Mucosa of descending colon (tissue), 3 donors: Measurements from ENCODE around the gene EBF4. TPM values are rescaled to one million over a fixed set of nuclear protein-coding genes. Genes with fewer than 3 reads are reported as not detected.
A peak's percentile ranks its signal among the peaks of the same experiment; 100 is the strongest.

Experiments used
- ATAC-seq: fragments of 200-7000 bp; cut with Tn5 transposase; one replicate; pipeline ENCODE4 v1.9.1; 2020; ENCODE audit warnings: mild to moderate bottlenecking, moderate library complexity
- DNase-seq, 3 donors: peaks; one replicate each; pipeline ENCODE4 v3.0.0-alpha.2; 2020
- H3K36me3 ChIP-seq: fragments of 200-600 bp; one replicate; pipeline ENCODE4 v1.8.0; 2021; ENCODE audit warnings: low read depth, mild to moderate bottlenecking
- H3K4me1 ChIP-seq: fragments of 200-600 bp; one replicate; pipeline ENCODE4 v1.8.0; 2021; ENCODE audit warnings: low read depth, mild to moderate bottlenecking
- H3K4me3 ChIP-seq: fragments of 200-600 bp; one replicate; pipeline ENCODE4 v1.8.0; 2021; ENCODE audit warnings: mild to moderate bottlenecking
- H3K9me3 ChIP-seq: fragments of 200-600 bp; one replicate; pipeline ENCODE4 v1.8.0; 2021; ENCODE audit warnings: mild to moderate bottlenecking
- intact Hi-C, 2 donors: fragments of 100-400 bp; cut with DNase I in 1 of 2; cut with micrococcal nuclease in 1 of 2; formaldehyde crosslinking; loops; one replicate each; pipeline versions ENCODE4 v1.11.0 to v1.11.1; 2022; cut with DNase I, micrococcal nuclease
- total RNA-seq, 3 donors: library from RNA; stranded (reverse); fragmentation: NEBNext Ultra II Directional in 2 of 3; extraction: Animal tissue kit (Norgen Biotek cat#: 25700) in 2 of 3; gene quantifications; one replicate each; pipeline versions ENCODE4 v1.2.1 to v1.2.4, GENCODE V29; 2021 to 2023
- TF ChIP-seq, protein P1 (sequence below): fragments of 200-600 bp; IDR thresholded peaks from one replicate; pipeline ENCODE4 v1.8.0; 2022; ENCODE audit warnings: antibody characterized with exemption, mild to moderate bottlenecking
- donor health status: DM: no; HTN: no; CAD: no; lungs with moderate emphysema.
- donor health status: DM: no; HTN: no; CAD: no.
- donor health status: DM: no; HTN: yes; CAD: no.

The EBF4 gene
- total RNA-seq, 3 donors from 2014 or later: 3.6 to 53.3 (median 4.5) TPM

GRCh38 chr20:2687514-2687913, 5.1 kb upstream of the EBF4 start:
- ATAC-seq (no peak), DNase-seq (no peak)
- H3K4me1 ChIP-seq: no peaks in the 10 kb centered on the region
- H3K36me3 ChIP-seq: no peaks in the 10 kb centered on the region
- no peaks in the 10 kb centered on the region for H3K9me3 ChIP-seq
- H3K4me3 ChIP-seq: no peak overlapping the region
- intact Hi-C loops: no loop called here
- TF ChIP-seq, protein P1, sequence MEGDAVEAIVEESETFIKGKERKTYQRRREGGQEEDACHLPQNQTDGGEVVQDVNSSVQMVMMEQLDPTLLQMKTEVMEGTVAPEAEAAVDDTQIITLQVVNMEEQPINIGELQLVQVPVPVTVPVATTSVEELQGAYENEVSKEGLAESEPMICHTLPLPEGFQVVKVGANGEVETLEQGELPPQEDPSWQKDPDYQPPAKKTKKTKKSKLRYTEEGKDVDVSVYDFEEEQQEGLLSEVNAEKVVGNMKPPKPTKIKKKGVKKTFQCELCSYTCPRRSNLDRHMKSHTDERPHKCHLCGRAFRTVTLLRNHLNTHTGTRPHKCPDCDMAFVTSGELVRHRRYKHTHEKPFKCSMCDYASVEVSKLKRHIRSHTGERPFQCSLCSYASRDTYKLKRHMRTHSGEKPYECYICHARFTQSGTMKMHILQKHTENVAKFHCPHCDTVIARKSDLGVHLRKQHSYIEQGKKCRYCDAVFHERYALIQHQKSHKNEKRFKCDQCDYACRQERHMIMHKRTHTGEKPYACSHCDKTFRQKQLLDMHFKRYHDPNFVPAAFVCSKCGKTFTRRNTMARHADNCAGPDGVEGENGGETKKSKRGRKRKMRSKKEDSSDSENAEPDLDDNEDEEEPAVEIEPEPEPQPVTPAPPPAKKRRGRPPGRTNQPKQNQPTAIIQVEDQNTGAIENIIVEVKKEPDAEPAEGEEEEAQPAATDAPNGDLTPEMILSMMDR: no peak

DNA sequence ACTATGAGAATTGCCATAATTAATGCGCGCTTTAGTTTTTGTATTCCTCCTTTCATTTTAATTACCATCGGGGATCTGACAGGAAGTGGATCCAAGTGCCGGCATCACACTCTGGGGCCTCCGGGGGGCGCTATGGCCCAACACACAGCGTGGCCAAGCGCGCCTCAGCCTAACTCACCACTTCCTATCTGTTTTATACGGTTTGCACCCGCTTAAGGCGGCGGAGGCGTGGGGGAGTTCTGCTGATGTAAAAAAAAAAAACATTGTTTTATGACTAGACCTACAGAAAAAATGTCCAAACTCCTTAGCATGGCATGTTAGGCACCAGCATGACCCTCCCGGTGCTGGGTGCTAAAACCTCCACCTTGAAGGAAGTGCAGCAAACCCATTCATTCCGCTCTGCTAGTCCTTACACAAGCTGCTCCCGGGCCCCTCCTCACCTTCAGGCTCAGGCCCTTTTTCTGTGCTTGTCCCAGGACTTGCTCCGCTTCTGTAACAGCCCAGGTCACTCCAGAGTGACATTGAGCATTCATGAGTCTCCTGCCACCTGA, 4.5 kb upstream of the EBF4 start:
- ATAC-seq (peak; percentile 86), DNase-seq (peak; percentile 67 to 69 (median 68))
- TF ChIP-seq, protein P1: peak; percentile 46
- intact Hi-C loops: no loop called here
- Histone ChIP-seq H3K9me3 (no peaks in the 10 kb centered on the region), H3K4me1 (no peaks in the 10 kb centered on the region), H3K36me3 (no peaks in the 10 kb centered on the region), H3K4me3 (no peak overlapping the region)

DNA sequence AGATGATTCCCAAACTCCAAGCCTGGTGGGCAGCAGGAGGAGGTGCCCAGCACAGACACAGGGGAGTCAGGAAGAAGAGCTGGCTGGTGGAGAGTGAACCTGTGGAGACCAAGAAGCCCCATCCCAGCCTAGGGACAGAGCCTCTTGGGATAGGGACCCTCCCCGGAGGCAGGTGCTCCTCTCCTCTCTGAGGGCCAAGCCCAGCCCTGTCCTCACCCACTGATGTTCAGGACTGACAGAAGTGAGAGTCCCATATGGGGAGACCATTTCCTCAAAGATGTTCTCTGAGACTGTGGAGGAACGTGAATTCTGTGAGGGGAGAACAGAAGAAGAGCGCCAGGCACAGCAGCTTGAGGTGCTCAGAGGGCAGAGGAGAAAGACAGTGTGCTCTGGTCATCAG, 2.4 kb upstream of the EBF4 start:
- Histone ChIP-seq H3K4me1 (peaks cover 8% of the 10 kb centered on the region), H3K4me3 (no peak overlapping the region), H3K36me3 (no peaks in the 10 kb centered on the region), H3K9me3 (no peaks in the 10 kb centered on the region)
- ATAC-seq (no peak), DNase-seq (no peak)
- TF ChIP-seq, protein P1: no peak
- intact Hi-C loops: no loop called here

DNA sequence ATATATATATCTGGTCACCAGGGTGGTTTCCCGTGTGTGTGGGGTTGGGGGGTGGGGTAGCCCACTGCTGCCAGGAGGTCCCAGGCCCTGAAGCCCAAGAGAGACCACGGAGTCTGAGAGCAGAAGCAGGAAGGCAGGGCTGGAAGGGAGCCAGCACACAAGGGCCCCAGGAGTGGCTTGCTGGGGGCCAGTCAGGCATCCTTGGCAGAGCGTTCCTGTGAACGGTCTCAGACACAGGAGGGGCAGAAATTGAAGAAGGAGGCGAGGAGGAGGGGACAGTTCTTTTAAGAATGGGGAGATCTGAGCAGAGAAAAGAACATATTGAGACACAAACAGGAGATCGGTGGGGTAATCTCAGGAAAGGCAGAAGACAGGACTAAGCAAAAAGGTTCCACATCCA, 1.9 kb upstream of the EBF4 start:
- no peaks in the 10 kb centered on the region for H3K9me3 ChIP-seq
- H3K4me3 ChIP-seq: no peak overlapping the region
- intact Hi-C loops: no loop called here
- H3K4me1 ChIP-seq: peaks cover 8% of the 10 kb centered on the region
- TF ChIP-seq, protein P1: no peak
- no peaks in the 10 kb centered on the region for H3K36me3 ChIP-seq
- DNase-seq (peak in 1 of 3 donors; percentile 24), ATAC-seq (no peak)

- TF ChIP-seq, protein P1: no peak
- intact Hi-C loops: no loop called here
- ATAC-seq (no peak), DNase-seq (no peak)
- Histone ChIP-seq H3K4me3 (no peak overlapping the region), H3K4me1 (peaks cover 8% of the 10 kb centered on the region), H3K36me3 (no peaks in the 10 kb centered on the region), H3K9me3 (no peaks in the 10 kb centered on the region)
Observed at GRCh38 chr20:2691127-2691526, 1.5 kb upstream of the EBF4 start.

DNA sequence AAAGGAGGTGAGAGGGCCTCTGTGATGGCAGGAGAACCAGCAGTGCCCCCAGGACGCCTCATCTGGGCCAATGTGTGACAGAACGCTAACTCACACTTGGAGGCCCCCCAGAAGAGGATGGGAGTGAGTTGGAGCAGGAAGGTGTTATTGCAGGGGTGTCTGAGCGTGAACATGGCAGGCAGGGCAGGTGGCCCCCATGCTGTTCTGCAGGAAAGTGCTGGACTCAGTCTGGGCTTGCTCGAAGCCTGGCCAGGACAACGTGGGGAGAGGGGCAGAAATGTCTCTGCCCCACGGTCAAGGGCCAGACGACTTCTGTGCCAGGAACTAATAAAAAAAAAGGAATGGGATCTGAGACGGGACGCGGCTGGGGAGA, 931 bp upstream of the EBF4 start:
- H3K4me1 ChIP-seq: peaks cover 8% of the 10 kb centered on the region
- H3K36me3 ChIP-seq: no peaks in the 10 kb centered on the region
- intact Hi-C loops: no loop called here
- H3K4me3 ChIP-seq: no peak overlapping the region
- TF ChIP-seq, protein P1: no peak
- H3K9me3 ChIP-seq: no peaks in the 10 kb centered on the region
- ATAC-seq (no peak), DNase-seq (no peak)
